WERI-Rb-1 (cell line): Measurements from ENCODE around the gene ANKRD35.

Experiments
- DNase-seq: peaks from one replicate; pipeline ENCODE4 v3.0.0-alpha.2; 2020
- H3K27ac ChIP-seq: fragments of 250-450 bp; sonication (Bioruptor Pico); 2 replicates; pipeline ENCODE4 v1.5.1; 2020; ENCODE audit warnings: mild to moderate bottlenecking, moderate library complexity
- H3K27me3 ChIP-seq: fragments of 250-450 bp; sonication (Bioruptor Pico); 2 replicates; pipeline ENCODE4 v1.5.1; 2021; ENCODE audit warnings: mild to moderate bottlenecking, low read depth, moderate library complexity; ENCODE audit not compliant: insufficient read depth, severe bottlenecking
- H3K36me3 ChIP-seq: fragments of 250-450 bp; sonication (Bioruptor Pico); 2 replicates; pipeline ENCODE4 v1.5.1; 2020; ENCODE audit warnings: mild to moderate bottlenecking, moderate library complexity
- H3K4me3 ChIP-seq: 2 replicates; pipeline ENCODE4 v1.5.1; 2011; ENCODE audit warnings: low read depth, mild to moderate bottlenecking, control low read depth, low read length
- H3K9me3 ChIP-seq: fragments of 250-450 bp; sonication (Bioruptor Pico); 2 replicates; pipeline ENCODE4 v1.5.1; 2021; ENCODE audit warnings: mild to moderate bottlenecking, moderate library complexity; ENCODE audit not compliant: severe bottlenecking
- TF ChIP-seq, protein P1 (sequence below): IDR thresholded peaks from 2 replicates; pipeline ENCODE4 v1.5.1; 2011; ENCODE audit warnings: low read depth, mild to moderate bottlenecking, control low read depth, inconsistent platforms, low read length

ANKRD35 gene

DNA sequence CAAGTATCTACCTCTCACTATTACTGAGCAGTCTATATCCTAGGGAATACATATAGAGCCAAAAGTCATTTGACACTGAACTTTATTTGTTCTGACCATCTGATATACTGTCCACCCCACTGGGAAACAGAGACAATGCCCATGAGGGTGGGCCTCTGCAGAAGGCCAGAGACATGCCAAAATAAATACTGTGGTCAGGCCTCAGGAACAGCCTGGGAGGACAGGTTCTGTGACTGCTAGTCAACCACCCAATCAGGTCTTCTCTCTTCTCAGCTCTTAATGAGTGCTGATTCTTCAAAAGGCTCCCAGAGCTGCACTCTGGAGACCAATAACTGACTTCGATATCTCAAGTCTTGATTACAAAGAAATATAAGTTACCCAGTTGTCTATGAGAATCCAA lies 5.5 kb upstream of the ANKRD35 start:
- no peak overlapping the region for H3K27ac ChIP-seq
- TF ChIP-seq, protein P1, sequence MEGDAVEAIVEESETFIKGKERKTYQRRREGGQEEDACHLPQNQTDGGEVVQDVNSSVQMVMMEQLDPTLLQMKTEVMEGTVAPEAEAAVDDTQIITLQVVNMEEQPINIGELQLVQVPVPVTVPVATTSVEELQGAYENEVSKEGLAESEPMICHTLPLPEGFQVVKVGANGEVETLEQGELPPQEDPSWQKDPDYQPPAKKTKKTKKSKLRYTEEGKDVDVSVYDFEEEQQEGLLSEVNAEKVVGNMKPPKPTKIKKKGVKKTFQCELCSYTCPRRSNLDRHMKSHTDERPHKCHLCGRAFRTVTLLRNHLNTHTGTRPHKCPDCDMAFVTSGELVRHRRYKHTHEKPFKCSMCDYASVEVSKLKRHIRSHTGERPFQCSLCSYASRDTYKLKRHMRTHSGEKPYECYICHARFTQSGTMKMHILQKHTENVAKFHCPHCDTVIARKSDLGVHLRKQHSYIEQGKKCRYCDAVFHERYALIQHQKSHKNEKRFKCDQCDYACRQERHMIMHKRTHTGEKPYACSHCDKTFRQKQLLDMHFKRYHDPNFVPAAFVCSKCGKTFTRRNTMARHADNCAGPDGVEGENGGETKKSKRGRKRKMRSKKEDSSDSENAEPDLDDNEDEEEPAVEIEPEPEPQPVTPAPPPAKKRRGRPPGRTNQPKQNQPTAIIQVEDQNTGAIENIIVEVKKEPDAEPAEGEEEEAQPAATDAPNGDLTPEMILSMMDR, result no peak

DNA sequence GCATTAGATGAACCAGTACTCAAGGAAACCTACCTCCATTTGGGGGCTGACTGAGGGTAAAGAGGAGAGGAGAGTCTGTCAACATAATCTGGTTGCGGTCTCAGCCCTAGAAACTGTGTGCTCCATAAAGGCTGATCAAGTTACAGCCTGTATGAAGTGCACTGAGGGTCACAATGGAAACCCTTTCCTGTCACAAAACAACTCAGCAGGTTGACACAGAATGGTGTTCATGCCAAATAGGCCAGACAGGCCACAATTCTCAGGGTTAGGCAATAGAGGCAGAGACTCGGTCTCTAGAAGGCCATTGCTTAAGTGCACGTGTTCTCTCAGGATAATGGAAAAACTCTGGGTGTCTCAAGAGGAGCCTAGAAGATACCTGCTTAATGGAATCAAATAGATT lies 4.1 kb upstream of the ANKRD35 start:
- no peak for DNase-seq
- no peak overlapping the region for H3K4me3 ChIP-seq
- H3K27ac ChIP-seq, result no peak overlapping the region
- H3K27me3 ChIP-seq, result peaks cover 8% of the 10 kb centered on the region
- TF ChIP-seq, protein P1, result no peak
- no peaks in the 10 kb centered on the region for H3K9me3 ChIP-seq
- H3K36me3 ChIP-seq, result no peaks in the 10 kb centered on the region

More for the DNA sequence above, 5.5 kb upstream of the ANKRD35 start:
- H3K36me3 ChIP-seq, result no peaks in the 10 kb centered on the region
- DNase-seq, result no peak
- no peak overlapping the region for H3K4me3 ChIP-seq
- no peaks in the 10 kb centered on the region for H3K9me3 ChIP-seq
- no peaks in the 10 kb centered on the region for H3K27me3 ChIP-seq

GRCh38 chr1:145887631-145888030 lies 2.0 kb upstream of the ANKRD35 start:
- no peak overlapping the region for H3K27ac ChIP-seq
- H3K36me3 ChIP-seq, result no peaks in the 10 kb centered on the region
- TF ChIP-seq, protein P1, result no peak
- H3K4me3 ChIP-seq, result no peak overlapping the region
- H3K9me3 ChIP-seq, result no peaks in the 10 kb centered on the region
- DNase-seq, result no peak
- peaks cover 10% of the 10 kb centered on the region for H3K27me3 ChIP-seq

DNA sequence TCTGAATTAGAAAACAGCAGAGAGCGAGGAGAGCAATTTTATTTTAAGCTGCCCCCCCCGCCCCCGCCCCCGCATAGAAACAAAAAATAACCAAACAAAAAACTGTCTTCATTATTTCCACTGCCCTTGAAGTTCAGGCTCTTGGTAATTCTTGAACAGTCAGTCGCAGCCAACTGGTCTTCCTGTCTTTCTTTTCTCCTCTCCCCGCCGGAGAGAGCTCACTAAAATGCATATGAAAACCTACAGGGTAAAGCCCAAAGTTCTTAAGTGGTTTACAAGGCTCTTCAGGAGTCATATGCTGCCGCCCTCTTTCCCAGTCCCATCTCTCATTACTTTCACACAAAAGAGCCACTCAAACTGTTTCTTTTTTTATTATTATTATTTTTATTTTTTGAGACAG lies 1.1 kb upstream of the ANKRD35 start:
- no peak for DNase-seq
- no peaks in the 10 kb centered on the region for H3K36me3 ChIP-seq
- peaks cover 10% of the 10 kb centered on the region for H3K27me3 ChIP-seq
- TF ChIP-seq, protein P1, result no peak
- H3K27ac ChIP-seq, result no peak overlapping the region
- H3K4me3 ChIP-seq, result no peak overlapping the region
- no peaks in the 10 kb centered on the region for H3K9me3 ChIP-seq

DNA sequence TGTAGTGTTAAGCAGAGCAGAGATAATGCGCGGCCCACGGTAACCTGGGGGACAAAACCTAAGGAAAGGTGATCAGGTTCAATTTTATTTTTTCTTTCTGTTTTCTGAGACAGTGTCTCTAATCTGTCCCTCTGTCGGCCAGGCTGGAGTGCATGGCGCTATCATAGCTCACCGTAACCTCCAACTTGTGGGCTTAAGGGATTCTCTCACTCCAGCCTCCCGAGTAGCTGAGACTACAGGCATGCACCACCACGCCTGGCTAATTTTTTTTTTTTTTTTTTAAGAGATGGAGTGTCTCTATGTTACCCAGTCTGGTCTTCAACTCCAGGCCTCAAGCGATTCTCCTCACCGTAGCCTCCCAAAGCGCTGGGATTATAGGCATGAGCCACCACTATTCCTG lies 724 bp upstream of the ANKRD35 start:
- no peak overlapping the region for H3K27ac ChIP-seq
- DNase-seq, result no peak
- no peaks in the 10 kb centered on the region for H3K9me3 ChIP-seq
- H3K4me3 ChIP-seq, result peak overlapping the region; percentile 66
- no peaks in the 10 kb centered on the region for H3K36me3 ChIP-seq
- peaks cover 10% of the 10 kb centered on the region for H3K27me3 ChIP-seq
- TF ChIP-seq, protein P1, result no peak

GRCh38 chr1:145884675-145885074 lies 991 bp downstream of the ANKRD35 start:
- DNase-seq, result no peak
- no peaks in the 10 kb centered on the region for H3K36me3 ChIP-seq

More at GRCh38 chr1:145884675-145885074, 991 bp downstream of the ANKRD35 start:
- peaks cover 10% of the 10 kb centered on the region for H3K27me3 ChIP-seq
- TF ChIP-seq, protein P1, result no peak
- no peak overlapping the region for H3K27ac ChIP-seq
- no peaks in the 10 kb centered on the region for H3K9me3 ChIP-seq
- H3K4me3 ChIP-seq, result no peak overlapping the region
